GM18499 (cell line): ENCODE results near the gene KRT35.

Source experiments
- ATAC-seq: cut with Tn5 transposase; IDR thresholded peaks from one replicate; pipeline ENCODE4 v1.9.1; 2021; ENCODE audit warnings: moderate number of reproducible peaks; ENCODE audit not compliant: insufficient read depth, unreplicated experiment

The KRT35 gene

GRCh38 chr17:41481036-41481435 lies at the start of gene KRT35:
KRT35 (minus strand) TSS chr17:41481151; CDS start chr17:41481097, 54 bp downstream.
- ATAC-seq: no peak

GRCh38 chr17:41530062-41531048 lies 49.4 kb upstream of the KRT35 start:
- no peak for ATAC-seq

GRCh38 chr17:41529491-41529915 lies 48.6 kb upstream of the KRT35 start:
- no peak for ATAC-seq

GRCh38 chr17:41528959-41529353 lies 48.0 kb upstream of the KRT35 start:
- ATAC-seq: no peak

GRCh38 chr17:41527063-41528023 lies 46.4 kb upstream of the KRT35 start:
- ATAC-seq: no peak

- ATAC-seq: no peak
Measured at GRCh38 chr17:41524261-41524660, 43.3 kb upstream of the KRT35 start.

GRCh38 chr17:41523787-41524186 lies 42.8 kb upstream of the KRT35 start:
- ATAC-seq: no peak

GRCh38 chr17:41523225-41523593 lies 42.3 kb upstream of the KRT35 start:
- ATAC-seq: no peak

GRCh38 chr17:41522301-41523224 lies 41.6 kb upstream of the KRT35 start:
- no peak for ATAC-seq

- ATAC-seq: no peak
Measured at GRCh38 chr17:41521574-41522261, 40.8 kb upstream of the KRT35 start.

GRCh38 chr17:41520821-41521521 lies 40.0 kb upstream of the KRT35 start:
- no peak for ATAC-seq

GRCh38 chr17:41519501-41520224 lies 38.7 kb upstream of the KRT35 start:
- no peak for ATAC-seq

GRCh38 chr17:41518789-41519449 lies 38.0 kb upstream of the KRT35 start, which contains the start of gene KRT15:
KRT15 (minus strand) TSS chr17:41518890; CDS start chr17:41518827, 63 bp downstream.
- ATAC-seq: no peak

- no peak for ATAC-seq
Measured at GRCh38 chr17:41518031-41518430, 37.1 kb upstream of the KRT35 start.

GRCh38 chr17:41516830-41517283 lies 35.9 kb upstream of the KRT35 start:
- no peak for ATAC-seq

- ATAC-seq: no peak
Measured at GRCh38 chr17:41516147-41516829, 35.3 kb upstream of the KRT35 start.

- no peak for ATAC-seq
Measured at GRCh38 chr17:41513168-41513547, 32.2 kb upstream of the KRT35 start.
